HEK293 (cell line): ENCODE results near the gene ANO2.

Source experiments
- HOXA7 ChIP-seq: sonication (generic); formaldehyde crosslinking; IDR thresholded peaks from 2 replicates; pipeline ENCODE4 v1.8.1; 2022; ENCODE audit warnings: missing genetic modification reagents, borderline replicate concordance
- HOXC10 ChIP-seq: sonication (generic); formaldehyde crosslinking; IDR thresholded peaks from 2 replicates; pipeline ENCODE4 v1.8.1; 2023; ENCODE audit warnings: mild to moderate bottlenecking, missing genetic modification reagents
- MYNN ChIP-seq: fragments of 450-650 bp; formaldehyde crosslinking; IDR thresholded peaks from 2 replicates; pipeline ENCODE4 v1.5.1; 2016; ENCODE audit warnings: missing biosample characterization, missing genetic modification characterization, borderline replicate concordance
- SCRT2 ChIP-seq: fragments of 450-650 bp; formaldehyde crosslinking; IDR thresholded peaks from 2 replicates; pipeline ENCODE4 v1.5.1; 2016; ENCODE audit warnings: missing biosample characterization, missing genetic modification characterization
- TCF7L2 ChIP-seq: IDR thresholded peaks from 2 replicates; pipeline ENCODE4 v1.6.1; 2011; ENCODE audit warnings: low read depth, mild to moderate bottlenecking, inconsistent platforms, low read length, moderate library complexity, borderline replicate concordance
- YY1 ChIP-seq: fragments of 450-650 bp; formaldehyde crosslinking; IDR thresholded peaks from 2 replicates; pipeline ENCODE4 v1.5.1; 2018; ENCODE audit warnings: missing biosample characterization, missing genetic modification characterization
- ZBTB6 ChIP-seq: fragments of 450-650 bp; formaldehyde crosslinking; IDR thresholded peaks from 2 replicates; pipeline ENCODE4 v1.5.1; 2017; ENCODE audit warnings: missing biosample characterization, missing genetic modification characterization
- ZFP3 ChIP-seq: fragments of 450-650 bp; formaldehyde crosslinking; IDR thresholded peaks from 2 replicates; pipeline ENCODE4 v1.5.1; 2016; ENCODE audit warnings: low read depth, missing biosample characterization, missing genetic modification characterization
- ZNF155 ChIP-seq: fragments of 450-650 bp; formaldehyde crosslinking; IDR thresholded peaks from 2 replicates; pipeline ENCODE4 v1.5.1; 2016; ENCODE audit warnings: missing biosample characterization, missing genetic modification characterization
- ZNF561 ChIP-seq: fragments of 450-650 bp; IDR thresholded peaks from 2 replicates; pipeline ENCODE4 v1.5.1; 2018; ENCODE audit warnings: missing biosample characterization, missing genetic modification characterization, borderline replicate concordance
- ZNF580 ChIP-seq: fragments of 450-650 bp; formaldehyde crosslinking; IDR thresholded peaks from 2 replicates; pipeline ENCODE4 v1.5.1; 2016; ENCODE audit warnings: missing biosample characterization, missing genetic modification characterization
- ZSCAN18 ChIP-seq: fragments of 450-650 bp; formaldehyde crosslinking; IDR thresholded peaks from 2 replicates; pipeline ENCODE4 v1.5.1; 2016; ENCODE audit warnings: missing biosample characterization, missing genetic modification characterization
- TF ChIP-seq, protein P1 (sequence below): fragments of 450-650 bp; formaldehyde crosslinking; IDR thresholded peaks from 2 replicates; pipeline ENCODE4 v1.5.1; 2016; ENCODE audit warnings: missing biosample characterization, missing genetic modification characterization
- TF ChIP-seq, protein P2 (sequence below): fragments of 450-650 bp; formaldehyde crosslinking; IDR thresholded peaks from 2 replicates; pipeline ENCODE4 v1.5.1; 2016; ENCODE audit warnings: missing biosample characterization, missing genetic modification characterization

GRCh38 chr12:5830111-5830510 lies 114.9 kb downstream of the ANO2 start:
- no peak for TF ChIP-seq HOXA7 (CRISPR knock-in tag)
- TF ChIP-seq, protein P1, sequence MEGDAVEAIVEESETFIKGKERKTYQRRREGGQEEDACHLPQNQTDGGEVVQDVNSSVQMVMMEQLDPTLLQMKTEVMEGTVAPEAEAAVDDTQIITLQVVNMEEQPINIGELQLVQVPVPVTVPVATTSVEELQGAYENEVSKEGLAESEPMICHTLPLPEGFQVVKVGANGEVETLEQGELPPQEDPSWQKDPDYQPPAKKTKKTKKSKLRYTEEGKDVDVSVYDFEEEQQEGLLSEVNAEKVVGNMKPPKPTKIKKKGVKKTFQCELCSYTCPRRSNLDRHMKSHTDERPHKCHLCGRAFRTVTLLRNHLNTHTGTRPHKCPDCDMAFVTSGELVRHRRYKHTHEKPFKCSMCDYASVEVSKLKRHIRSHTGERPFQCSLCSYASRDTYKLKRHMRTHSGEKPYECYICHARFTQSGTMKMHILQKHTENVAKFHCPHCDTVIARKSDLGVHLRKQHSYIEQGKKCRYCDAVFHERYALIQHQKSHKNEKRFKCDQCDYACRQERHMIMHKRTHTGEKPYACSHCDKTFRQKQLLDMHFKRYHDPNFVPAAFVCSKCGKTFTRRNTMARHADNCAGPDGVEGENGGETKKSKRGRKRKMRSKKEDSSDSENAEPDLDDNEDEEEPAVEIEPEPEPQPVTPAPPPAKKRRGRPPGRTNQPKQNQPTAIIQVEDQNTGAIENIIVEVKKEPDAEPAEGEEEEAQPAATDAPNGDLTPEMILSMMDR (tag by site-specific recombination), result no peak
- no peak for TF ChIP-seq HOXC10
- TF ChIP-seq TCF7L2, result no peak
- TF ChIP-seq ZBTB6, result no peak
- no peak for TF ChIP-seq ZNF580 (tag by site-specific recombination)
- TF ChIP-seq ZSCAN18 (tag by site-specific recombination), result no peak
- TF ChIP-seq, protein P2, sequence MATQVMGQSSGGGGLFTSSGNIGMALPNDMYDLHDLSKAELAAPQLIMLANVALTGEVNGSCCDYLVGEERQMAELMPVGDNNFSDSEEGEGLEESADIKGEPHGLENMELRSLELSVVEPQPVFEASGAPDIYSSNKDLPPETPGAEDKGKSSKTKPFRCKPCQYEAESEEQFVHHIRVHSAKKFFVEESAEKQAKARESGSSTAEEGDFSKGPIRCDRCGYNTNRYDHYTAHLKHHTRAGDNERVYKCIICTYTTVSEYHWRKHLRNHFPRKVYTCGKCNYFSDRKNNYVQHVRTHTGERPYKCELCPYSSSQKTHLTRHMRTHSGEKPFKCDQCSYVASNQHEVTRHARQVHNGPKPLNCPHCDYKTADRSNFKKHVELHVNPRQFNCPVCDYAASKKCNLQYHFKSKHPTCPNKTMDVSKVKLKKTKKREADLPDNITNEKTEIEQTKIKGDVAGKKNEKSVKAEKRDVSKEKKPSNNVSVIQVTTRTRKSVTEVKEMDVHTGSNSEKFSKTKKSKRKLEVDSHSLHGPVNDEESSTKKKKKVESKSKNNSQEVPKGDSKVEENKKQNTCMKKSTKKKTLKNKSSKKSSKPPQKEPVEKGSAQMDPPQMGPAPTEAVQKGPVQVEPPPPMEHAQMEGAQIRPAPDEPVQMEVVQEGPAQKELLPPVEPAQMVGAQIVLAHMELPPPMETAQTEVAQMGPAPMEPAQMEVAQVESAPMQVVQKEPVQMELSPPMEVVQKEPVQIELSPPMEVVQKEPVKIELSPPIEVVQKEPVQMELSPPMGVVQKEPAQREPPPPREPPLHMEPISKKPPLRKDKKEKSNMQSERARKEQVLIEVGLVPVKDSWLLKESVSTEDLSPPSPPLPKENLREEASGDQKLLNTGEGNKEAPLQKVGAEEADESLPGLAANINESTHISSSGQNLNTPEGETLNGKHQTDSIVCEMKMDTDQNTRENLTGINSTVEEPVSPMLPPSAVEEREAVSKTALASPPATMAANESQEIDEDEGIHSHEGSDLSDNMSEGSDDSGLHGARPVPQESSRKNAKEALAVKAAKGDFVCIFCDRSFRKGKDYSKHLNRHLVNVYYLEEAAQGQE (tag by site-specific recombination), result no peak
- no peak for TF ChIP-seq YY1 (tag by site-specific recombination)
- no peak for TF ChIP-seq ZFP3 (tag by site-specific recombination)
- no peak for TF ChIP-seq SCRT2
- no peak for TF ChIP-seq MYNN
- TF ChIP-seq ZNF155, result no peak
- TF ChIP-seq ZNF561 (tag by site-specific recombination), result no peak
